Parathyroid adenoma (tissue), 2 donors: ENCODE results near the gene IFNLR1.

Experiments used
- H2AFZ ChIP-seq: fragments of 300-600 bp; sonication (generic); one replicate; pipeline ENCODE4 v1.7.0; 2017; ENCODE audit warnings: antibody characterized with exemption, mild to moderate bottlenecking
- H3K27ac ChIP-seq: fragments of 300-600 bp; sonication (generic); one replicate; pipeline ENCODE4 v1.7.0; 2017
- H3K27me3 ChIP-seq: fragments of 300-600 bp; sonication (generic); one replicate; pipeline ENCODE4 v1.7.0; 2017; ENCODE audit warnings: low read length; ENCODE audit not compliant: control insufficient read depth, insufficient read depth
- H3K36me3 ChIP-seq: fragments of 300-600 bp; sonication (generic); one replicate; pipeline ENCODE4 v1.7.0; 2017; ENCODE audit warnings: low read length; ENCODE audit not compliant: control insufficient read depth, insufficient read depth
- H3K4me1 ChIP-seq: fragments of 300-600 bp; sonication (generic); one replicate; pipeline ENCODE4 v1.7.0; 2017; ENCODE audit warnings: control low read depth
- H3K4me2 ChIP-seq: fragments of 300-600 bp; sonication (generic); one replicate; pipeline ENCODE4 v1.7.0; 2017; ENCODE audit warnings: low read length
- H3K4me3 ChIP-seq: fragments of 300-600 bp; sonication (generic); one replicate; pipeline ENCODE4 v1.7.0; 2017; ENCODE audit warnings: low read depth, low read length
- H3K79me2 ChIP-seq: fragments of 300-600 bp; sonication (generic); one replicate; pipeline ENCODE4 v1.7.0; 2017; ENCODE audit warnings: control low read depth
- H3K9ac ChIP-seq: fragments of 300-600 bp; sonication (generic); one replicate; pipeline ENCODE4 v1.7.0; 2017; ENCODE audit warnings: mild to moderate bottlenecking
- H3K9me3 ChIP-seq: fragments of 300-600 bp; sonication (generic); one replicate; pipeline ENCODE4 v1.7.0; 2017; ENCODE audit warnings: low read length; ENCODE audit not compliant: control insufficient read depth
- TF ChIP-seq, protein P1 (sequence below): fragments of 300-600 bp; sonication (generic); IDR thresholded peaks from one replicate; pipeline ENCODE4 v1.7.0; 2017; ENCODE audit warnings: antibody characterized with exemption, mild to moderate bottlenecking
- donor health status: primary hyperparathyroidism.

Gene IFNLR1

DNA sequence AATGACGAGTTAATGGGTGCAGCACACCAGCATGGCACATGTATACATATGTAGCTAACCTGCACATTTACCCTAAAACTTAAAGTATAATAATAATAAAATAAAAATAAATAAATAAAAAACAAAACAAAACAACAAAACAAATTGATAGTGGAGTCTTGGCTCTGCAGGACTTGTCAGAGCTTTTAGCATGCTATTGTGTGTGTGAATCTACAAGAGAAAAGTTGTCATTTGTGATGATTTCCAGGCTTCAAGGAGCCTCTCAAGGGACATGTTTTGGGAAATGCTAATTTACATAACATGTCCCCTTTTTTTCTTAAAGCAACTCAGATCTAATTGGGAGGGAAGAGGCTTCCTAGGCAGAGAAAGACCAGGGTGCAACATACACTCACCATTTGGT, 53.3 kb downstream of the IFNLR1 start:
- Histone ChIP-seq H3K4me3 (no peak overlapping the region), H3K9me3 (no peaks in the 10 kb centered on the region), H2AFZ (no peak overlapping the region), H3K4me2 (no peak overlapping the region), H3K79me2 (no peaks in the 10 kb centered on the region), H3K4me1 (no peaks in the 10 kb centered on the region), H3K9ac (no peak overlapping the region), H3K27me3 (no peaks in the 10 kb centered on the region), H3K27ac (no peak overlapping the region), H3K36me3 (no peaks in the 10 kb centered on the region)
- TF ChIP-seq, protein P1, sequence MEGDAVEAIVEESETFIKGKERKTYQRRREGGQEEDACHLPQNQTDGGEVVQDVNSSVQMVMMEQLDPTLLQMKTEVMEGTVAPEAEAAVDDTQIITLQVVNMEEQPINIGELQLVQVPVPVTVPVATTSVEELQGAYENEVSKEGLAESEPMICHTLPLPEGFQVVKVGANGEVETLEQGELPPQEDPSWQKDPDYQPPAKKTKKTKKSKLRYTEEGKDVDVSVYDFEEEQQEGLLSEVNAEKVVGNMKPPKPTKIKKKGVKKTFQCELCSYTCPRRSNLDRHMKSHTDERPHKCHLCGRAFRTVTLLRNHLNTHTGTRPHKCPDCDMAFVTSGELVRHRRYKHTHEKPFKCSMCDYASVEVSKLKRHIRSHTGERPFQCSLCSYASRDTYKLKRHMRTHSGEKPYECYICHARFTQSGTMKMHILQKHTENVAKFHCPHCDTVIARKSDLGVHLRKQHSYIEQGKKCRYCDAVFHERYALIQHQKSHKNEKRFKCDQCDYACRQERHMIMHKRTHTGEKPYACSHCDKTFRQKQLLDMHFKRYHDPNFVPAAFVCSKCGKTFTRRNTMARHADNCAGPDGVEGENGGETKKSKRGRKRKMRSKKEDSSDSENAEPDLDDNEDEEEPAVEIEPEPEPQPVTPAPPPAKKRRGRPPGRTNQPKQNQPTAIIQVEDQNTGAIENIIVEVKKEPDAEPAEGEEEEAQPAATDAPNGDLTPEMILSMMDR, result no peak

DNA sequence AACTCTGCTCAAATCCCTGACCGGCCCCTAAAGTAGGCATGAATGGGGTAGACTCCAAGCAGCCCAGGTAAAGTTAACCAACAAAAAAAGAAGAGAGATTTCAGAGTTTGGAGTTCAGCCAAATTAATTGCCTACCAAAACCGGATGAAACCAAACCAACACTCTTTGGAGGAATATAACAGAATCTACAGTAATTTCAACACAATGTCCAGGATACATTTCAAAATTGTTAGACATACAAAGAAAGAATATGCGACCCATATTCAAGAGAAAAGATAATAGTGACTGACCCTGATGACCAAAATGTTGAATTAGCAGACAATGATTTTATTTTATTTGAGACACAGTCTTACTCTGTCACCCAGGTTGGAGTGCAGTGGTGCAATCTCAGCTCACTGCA, 56.7 kb downstream of the IFNLR1 start:
- H3K27me3 ChIP-seq, result no peaks in the 10 kb centered on the region
- H3K9ac ChIP-seq, result no peak overlapping the region
- no peak overlapping the region for H3K4me2 ChIP-seq
- no peaks in the 10 kb centered on the region for H3K4me1 ChIP-seq
- no peak overlapping the region for H3K4me3 ChIP-seq
- no peaks in the 10 kb centered on the region for H3K79me2 ChIP-seq
- no peak overlapping the region for H2AFZ ChIP-seq
- TF ChIP-seq, protein P1, result no peak
- H3K36me3 ChIP-seq, result no peaks in the 10 kb centered on the region
- no peaks in the 10 kb centered on the region for H3K9me3 ChIP-seq
- H3K27ac ChIP-seq, result no peak overlapping the region

DNA sequence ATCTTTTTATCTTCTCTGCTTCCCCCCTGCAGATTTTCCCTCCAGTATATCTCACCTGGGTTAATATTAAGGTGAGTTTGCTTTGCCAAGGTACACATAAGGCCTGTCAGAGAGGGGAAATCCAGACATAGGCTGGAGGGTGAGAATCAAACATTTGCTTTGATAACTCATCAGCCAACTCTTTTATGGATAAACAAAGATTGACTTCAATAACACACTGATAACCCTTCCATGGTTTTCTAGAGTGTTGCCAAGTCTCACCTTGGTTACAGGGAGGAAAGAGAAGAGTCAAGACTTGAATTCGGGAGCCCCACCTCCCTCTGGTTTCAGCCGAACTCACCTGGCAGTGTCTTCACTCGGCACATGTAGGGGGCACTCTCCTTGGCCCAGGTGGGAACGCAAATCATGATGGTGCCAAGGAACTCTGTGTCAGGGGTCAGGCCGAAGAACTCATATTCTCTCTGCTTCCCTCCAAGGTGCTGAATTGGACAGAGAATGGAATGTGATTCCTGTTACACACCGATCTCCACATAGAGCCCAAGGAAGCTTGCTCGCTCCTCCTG, 59.2 kb downstream of the IFNLR1 start:
- no peak overlapping the region for H3K27ac ChIP-seq

DNA sequence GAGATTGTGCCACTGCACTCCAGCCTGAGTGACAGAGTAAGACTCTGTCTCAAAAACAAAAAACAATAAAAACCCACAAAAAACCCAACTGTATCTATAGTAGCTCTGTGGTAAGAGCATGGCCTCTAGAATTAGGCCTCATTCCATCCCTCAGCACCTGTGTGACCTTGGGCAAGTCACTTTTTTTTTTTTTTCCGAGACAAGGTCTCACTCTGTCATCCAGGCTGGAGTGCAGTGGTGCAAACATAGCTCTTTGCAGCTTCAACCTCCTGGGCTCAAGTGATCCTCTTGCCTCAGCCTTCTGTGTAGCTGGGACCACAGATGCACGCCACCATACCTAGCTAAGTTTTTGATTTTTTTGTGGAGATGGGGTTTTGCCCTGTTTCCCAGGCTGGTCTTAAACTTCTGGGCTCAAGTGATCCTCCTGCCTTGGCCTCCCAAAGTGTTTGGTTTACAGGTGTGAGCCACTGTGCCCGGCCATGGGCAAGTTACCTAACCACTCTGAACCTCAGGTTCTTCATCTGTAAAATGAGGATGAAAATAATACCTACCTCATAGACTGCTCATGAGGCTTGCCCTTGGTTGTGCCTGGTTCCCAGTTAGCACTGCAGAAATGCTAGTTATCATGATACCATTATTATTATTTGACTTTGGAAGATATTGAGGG, 59.8 kb downstream of the IFNLR1 start:
- H3K36me3 ChIP-seq, result no peaks in the 10 kb centered on the region
- H2AFZ ChIP-seq, result no peak overlapping the region
- H3K4me2 ChIP-seq, result no peak overlapping the region
- H3K4me3 ChIP-seq, result no peak overlapping the region
- no peak overlapping the region for H3K27ac ChIP-seq
- no peaks in the 10 kb centered on the region for H3K4me1 ChIP-seq
- H3K9ac ChIP-seq, result no peak overlapping the region
- TF ChIP-seq, protein P1, result no peak
- H3K9me3 ChIP-seq, result no peaks in the 10 kb centered on the region
- H3K27me3 ChIP-seq, result no peaks in the 10 kb centered on the region
- H3K79me2 ChIP-seq, result no peaks in the 10 kb centered on the region

More for the DNA sequence above, 59.2 kb downstream of the IFNLR1 start:
- H3K27me3 ChIP-seq, result no peaks in the 10 kb centered on the region
- no peak overlapping the region for H3K9ac ChIP-seq
- H3K79me2 ChIP-seq, result no peaks in the 10 kb centered on the region
- no peaks in the 10 kb centered on the region for H3K4me1 ChIP-seq
- no peaks in the 10 kb centered on the region for H3K36me3 ChIP-seq
- no peak overlapping the region for H3K4me2 ChIP-seq
- no peak overlapping the region for H2AFZ ChIP-seq
- H3K9me3 ChIP-seq, result no peaks in the 10 kb centered on the region
- TF ChIP-seq, protein P1, result no peak
- H3K4me3 ChIP-seq, result no peak overlapping the region

DNA sequence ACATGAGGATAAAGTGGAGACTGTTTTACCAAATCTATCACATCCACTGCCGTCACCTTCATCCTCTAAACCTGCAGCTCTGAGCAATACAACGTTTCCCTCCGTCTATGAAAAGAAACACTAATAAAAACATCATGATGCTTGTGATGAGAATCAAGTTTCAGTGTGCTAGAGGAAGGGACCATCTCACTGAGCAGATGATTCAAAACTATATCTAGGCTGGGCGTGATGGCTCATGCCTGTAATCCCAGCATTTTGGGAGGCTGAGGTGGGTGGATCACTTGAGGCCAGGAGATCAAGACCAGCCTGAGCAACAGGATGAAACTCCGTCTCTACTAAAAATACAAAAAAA, 60.4 kb downstream of the IFNLR1 start:
- no peaks in the 10 kb centered on the region for H3K79me2 ChIP-seq
- no peak overlapping the region for H2AFZ ChIP-seq
- H3K27ac ChIP-seq, result no peak overlapping the region
- H3K36me3 ChIP-seq, result no peaks in the 10 kb centered on the region
- H3K27me3 ChIP-seq, result no peaks in the 10 kb centered on the region
- no peak overlapping the region for H3K9ac ChIP-seq
- no peaks in the 10 kb centered on the region for H3K9me3 ChIP-seq
- no peak overlapping the region for H3K4me3 ChIP-seq
- no peak overlapping the region for H3K4me2 ChIP-seq
- TF ChIP-seq, protein P1, result no peak
- H3K4me1 ChIP-seq, result no peaks in the 10 kb centered on the region
